Right hindlimb (tissue), 1 donor: Measurements from ENCODE around the gene METTL21A.

Source experiments
- DNase-seq: peaks from one replicate; pipeline ENCODE4 v3.0.0-alpha.2; 2018

The METTL21A gene

GRCh38 chr2:207621501-207622039 is 3.6 kb downstream of the METTL21A start:
- no peak for DNase-seq

DNA sequence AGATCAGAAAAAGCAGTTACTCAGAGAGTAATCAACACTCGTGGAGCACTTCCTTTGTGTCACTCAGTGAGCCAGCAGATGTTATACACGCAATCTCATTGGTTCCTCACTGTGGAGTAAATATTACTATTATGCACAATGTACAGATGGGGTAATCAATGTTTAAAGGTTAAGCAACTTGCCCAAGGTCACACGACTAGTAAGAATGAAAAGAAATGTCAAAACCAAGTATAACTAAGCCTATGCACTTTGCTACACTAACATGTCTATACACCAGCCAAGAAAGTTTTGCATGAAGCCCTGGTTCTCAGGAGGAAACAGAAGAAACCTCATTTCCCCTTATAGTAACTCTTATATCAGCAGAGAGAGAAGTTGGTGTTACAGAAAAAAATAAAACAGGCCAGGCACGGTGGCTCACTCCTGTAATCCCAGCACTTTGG is 5.4 kb downstream of the METTL21A start:
- DNase-seq, result no peak

DNA sequence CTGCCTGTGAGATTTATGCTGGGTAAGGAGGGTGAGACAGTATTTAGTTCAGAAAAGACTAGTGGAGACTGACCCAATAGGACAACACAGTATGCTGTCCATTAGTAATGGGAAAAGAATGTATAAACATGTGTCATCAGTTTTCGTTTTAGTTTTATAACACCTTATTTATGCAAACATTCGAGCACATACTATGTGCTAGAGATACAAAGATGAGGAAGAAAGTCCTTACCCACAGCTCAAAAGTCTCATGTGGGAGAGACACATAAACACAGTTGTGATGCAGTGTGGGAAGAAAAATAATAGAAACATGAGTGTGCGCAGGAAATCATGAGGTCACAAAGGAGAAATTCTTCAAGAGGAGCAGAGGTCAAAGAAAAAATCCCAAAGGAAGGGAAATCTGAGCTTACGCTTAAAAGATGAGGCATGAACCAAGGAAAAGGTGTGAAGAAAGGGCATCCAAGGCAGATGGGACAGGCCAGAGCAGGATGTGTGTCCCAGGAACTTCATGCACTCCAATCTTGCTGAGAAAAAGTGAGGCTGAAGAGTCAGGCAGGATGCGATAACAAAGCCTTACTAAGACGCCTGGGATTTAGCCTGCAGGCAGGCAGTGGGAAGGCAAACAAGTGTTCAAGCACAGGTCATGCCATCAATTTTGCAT is 8.1 kb downstream of the METTL21A start:
- DNase-seq, result no peak

- no peak for DNase-seq
These were observed 9.0 kb downstream of the METTL21A start for GRCh38 chr2:207616185-207616584.

DNA sequence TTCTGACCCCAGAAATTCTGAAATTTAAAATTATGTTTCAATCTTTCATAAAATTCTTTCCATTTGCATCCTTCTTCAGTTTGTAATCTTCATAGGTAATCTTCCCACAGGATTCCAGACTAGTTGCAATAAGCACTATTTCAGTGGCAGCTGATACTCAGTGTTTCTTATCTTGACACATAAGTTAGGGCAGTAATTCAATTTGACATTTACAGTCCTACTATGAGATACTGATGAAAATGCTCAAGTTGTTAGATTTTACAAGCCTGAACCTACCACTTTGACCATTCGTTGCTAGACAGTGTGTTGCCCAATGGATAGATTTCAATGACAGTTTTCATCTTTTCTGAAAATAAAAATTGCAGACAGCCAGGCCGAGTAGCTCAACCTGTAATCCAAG is 10.4 kb downstream of the METTL21A start:
- DNase-seq, result no peak

DNA sequence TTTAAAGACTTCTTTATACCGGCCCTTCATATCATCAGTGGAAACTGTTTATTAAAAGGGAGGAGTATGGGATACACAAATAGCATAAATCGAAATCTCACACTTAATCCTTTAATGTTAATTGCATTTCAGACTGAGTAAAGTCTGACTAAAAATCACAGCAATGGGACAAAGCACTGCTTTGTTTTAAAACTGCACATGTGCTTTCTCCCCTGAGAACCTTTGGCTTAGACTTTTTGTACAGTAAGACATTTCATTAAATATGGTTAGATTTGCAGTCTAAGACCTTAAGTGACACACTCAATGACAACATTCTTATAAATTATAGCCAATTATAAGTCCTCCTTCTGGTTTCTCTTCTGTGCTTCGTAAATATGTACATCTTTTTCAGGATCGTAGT is 12.5 kb downstream of the METTL21A start:
- no peak for DNase-seq

DNA sequence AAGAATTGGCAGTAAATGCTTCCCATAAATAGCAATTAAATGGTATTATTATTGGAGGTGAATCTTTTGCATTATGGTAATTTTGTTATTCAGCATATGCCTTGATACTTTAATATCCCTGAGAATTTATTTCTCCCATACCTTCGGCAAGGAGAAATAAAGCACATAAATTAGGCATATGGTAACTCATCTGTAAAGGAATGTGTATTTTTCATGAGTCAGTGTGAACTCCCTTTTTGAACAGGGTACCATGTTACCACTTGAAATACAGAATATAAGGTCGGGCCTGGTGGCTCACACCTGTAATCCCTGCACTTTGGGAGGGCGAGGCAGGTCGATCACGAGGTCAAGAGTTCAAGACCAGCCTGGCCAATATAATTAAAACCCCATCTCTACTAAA is 18.4 kb downstream of the METTL21A start:
- DNase-seq, result no peak

DNA sequence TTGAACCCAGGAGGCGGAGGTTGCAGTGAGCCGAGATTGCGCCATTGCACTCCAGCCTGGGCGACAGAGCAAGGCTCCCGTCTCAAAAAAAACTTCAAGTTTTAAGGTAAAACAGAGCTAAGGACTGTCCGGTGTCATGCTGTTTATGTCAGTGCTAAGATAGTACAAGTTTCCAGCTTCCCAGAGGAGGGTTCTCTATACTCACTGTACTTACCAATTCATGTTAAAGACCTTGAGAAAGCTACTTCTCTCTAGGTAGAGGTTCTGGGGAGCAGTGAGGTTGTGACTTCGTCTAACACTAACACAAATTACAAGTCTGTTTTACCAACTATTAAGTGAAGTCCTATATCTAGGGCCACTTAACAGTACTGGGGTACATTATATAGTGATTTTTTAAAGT is 18.8 kb downstream of the METTL21A start:
- DNase-seq, result no peak

GRCh38 chr2:207603486-207603885 is 21.7 kb downstream of the METTL21A start:
- DNase-seq, result no peak

DNA sequence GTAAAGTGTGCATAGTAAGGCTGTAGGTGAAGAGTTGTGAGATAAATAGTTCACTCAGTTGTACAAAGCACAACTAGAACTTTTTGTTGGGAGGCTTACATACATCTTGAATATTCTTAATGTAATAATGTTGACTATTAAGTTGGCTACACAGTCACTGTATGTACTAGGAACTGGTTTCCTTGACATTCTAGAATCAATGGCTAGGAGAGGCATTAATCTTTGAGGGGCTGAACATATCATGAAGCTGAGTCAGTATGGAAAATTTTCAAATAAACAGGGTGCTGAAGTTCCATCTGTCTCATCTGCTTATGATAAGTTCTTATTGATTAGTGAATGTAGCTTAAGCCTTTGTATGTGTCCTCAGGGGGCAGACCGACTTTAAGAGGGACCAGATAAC is 23.4 kb downstream of the METTL21A start:
- no peak for DNase-seq

DNA sequence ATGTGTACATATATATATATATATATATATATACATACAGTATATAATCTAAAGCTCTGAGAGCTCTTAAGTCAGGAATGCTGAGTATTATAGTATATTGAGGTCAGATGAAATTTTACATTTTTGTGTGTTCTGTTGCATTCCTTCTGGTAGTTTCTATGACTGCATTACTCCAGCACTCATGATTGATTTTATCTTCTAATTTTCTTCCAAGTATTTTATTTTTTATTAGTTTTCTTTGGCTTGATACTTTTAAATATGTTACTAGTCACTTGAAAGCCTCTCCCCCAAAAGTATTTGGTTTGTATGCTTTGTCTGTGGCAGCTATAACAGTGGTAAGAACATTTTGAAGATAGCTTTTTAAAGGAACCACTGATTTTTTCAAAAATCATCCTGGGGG is 25.0 kb downstream of the METTL21A start:
- DNase-seq, result no peak

GRCh38 chr2:207599636-207600035 is 25.6 kb downstream of the METTL21A start:
- DNase-seq, result no peak

GRCh38 chr2:207594731-207595130 is 30.5 kb downstream of the METTL21A start:
- DNase-seq, result no peak

DNA sequence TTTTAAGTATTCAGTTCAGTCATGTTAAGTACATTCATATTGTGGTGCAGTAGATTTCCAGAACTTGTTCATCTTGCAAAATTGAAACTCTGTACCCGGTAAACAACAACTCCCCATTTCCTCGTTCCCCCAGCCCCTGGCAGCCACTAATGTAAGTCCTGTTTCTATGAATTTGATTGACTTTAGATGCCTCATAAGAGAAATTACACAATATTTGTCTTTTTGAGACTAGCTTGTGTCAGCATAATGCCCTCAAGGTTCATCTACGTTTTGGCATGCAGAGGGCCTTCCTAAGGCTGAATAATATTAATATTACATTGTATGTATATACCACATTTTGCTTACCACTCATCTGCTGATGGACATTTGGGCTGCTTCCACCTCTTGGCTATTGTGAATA is 30.9 kb downstream of the METTL21A start:
- no peak for DNase-seq

DNA sequence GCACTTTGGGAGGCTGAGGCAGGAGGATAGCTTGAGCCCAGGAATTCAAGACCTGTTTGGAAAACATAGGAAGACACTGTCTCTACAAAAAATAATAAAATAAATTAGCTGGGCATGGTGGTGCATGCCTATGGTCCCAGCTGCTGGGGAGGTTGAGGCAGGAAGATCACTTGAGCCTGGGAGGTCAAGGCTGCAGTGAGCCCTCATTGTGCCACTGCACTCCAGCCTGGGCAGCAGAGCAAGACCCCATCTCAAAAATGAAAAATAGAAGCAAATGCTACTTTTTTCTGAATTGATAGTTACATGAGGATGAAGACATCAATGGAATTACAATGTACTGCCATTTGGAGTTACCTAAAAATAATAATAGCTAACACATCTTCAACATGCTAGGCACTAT is 31.9 kb downstream of the METTL21A start:
- DNase-seq, result no peak

GRCh38 chr2:207589143-207589542 is 36.1 kb downstream of the METTL21A start:
- DNase-seq, result no peak

GRCh38 chr2:207587305-207587704 is 37.9 kb downstream of the METTL21A start:
- DNase-seq, result no peak

DNA sequence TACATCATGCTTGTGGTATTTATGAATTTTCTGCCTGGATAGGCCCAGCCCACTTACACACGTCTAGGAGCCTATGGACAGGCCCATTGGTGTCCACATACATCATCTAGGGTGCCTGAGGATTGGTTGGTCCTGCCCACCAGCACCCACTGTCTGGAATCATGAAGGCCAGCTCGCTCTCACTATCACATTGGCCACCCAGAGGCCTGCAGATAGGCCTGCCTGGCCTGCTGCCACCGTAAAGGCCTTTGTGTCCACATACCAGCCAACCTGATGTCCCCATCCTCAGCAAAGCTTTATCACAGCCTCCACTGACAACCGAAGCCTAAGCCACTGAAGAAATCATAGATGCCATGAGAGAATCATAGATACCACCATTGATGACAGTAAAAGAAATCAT is 40.2 kb downstream of the METTL21A start:
- no peak for DNase-seq

DNA sequence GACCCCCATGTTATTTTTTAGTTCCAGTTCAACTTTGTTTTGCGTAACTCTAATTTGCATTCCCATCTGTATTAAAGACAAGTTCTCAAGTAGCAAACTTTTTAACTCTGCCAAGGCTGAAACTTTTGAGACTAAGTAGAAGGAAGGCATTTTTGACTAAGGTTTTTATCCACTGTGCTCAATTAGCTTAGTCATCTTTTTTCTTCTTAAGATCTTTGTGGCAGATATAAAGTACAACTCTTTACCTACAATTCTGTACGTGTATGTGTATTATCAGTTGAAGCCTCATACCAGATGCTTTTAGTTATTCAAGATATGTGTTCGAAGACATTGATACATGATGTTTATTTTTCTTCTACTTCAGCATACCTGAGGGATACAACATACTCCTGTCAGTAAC is 53.8 kb downstream of the METTL21A start:
- DNase-seq, result no peak

DNA sequence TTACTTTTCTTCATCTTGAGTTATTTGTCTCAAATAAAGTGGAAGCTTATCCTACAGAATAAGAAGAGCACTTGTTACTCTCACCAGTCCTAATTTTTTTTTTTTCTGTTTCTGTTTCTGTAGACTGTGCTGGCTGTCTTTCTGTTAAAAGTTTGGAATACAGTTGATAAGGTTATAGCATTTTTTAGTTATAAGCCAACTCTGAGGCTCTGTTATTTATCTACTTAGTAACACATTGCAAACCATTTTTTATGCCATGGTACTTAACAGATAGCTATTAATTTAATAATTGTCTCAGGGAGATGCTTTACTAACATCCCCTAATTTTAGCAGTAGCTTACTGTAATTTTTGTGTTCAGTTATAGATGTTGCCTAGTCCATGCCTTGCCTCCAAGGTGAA is 57.5 kb downstream of the METTL21A start:
- DNase-seq, result no peak

DNA sequence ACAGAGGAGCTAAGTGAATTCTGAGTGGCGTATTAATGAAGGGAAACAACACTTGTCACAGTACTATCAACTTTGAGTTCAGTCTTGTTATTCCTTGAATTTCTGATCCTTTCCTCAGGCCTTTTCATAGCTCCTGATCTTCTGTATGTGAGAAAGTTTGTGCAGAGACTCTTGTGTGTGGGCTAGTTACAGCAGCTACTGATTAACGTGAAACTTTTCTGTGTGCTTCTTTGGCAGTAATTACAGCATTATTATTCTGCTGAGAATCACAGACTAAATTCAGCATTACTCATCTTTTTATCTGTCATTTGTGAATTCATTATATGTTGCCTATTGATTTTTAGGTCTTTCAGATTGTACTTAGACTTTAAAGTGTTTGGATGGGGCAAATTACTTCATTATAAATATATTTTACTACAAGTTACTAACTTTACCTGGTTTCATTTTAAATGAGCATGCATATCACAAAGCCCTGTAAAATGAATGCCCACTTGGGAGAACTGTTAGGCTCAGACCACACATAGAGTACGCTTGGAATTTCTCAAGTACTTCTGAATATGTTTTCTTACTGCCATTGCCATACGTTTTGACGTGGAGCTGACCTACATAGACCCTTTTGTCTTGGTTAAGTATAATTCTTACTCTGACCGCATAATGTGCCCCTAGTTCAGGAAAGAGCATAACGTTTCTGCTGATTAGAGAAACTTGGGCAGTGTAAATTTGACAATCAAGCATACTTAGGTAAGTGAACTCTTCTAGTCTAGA is 59.3 kb downstream of the METTL21A start:
- no peak for DNase-seq
